IMR-90 (cell line): Measurements from ENCODE around the gene LLCFC1.

Experiments used
- BHLHE40 ChIP-seq: fragments of 150-350 bp; IDR thresholded peaks from 2 replicates; pipeline ENCODE4 v1.6.1; 2016; ENCODE audit warnings: mild to moderate bottlenecking, low read depth, low read length
- NFE2L2 ChIP-seq: fragments of 150-350 bp; IDR thresholded peaks from 2 replicates; pipeline ENCODE4 v1.6.1; 2016; ENCODE audit warnings: low read depth, mild to moderate bottlenecking, low read length
- POLR2A ChIP-seq: IDR thresholded peaks from 2 replicates; pipeline ENCODE4 v1.6.1; 2012; ENCODE audit warnings: mild to moderate bottlenecking, low read depth, low read length
- TF ChIP-seq, protein P1 (sequence below): conservative IDR thresholded peaks from 2 replicates; pipeline ENCODE4 v1.5.1; 2012; ENCODE audit warnings: mild to moderate bottlenecking, low read depth, low read length, improper control_type of control experiment

- TF ChIP-seq, protein P1, sequence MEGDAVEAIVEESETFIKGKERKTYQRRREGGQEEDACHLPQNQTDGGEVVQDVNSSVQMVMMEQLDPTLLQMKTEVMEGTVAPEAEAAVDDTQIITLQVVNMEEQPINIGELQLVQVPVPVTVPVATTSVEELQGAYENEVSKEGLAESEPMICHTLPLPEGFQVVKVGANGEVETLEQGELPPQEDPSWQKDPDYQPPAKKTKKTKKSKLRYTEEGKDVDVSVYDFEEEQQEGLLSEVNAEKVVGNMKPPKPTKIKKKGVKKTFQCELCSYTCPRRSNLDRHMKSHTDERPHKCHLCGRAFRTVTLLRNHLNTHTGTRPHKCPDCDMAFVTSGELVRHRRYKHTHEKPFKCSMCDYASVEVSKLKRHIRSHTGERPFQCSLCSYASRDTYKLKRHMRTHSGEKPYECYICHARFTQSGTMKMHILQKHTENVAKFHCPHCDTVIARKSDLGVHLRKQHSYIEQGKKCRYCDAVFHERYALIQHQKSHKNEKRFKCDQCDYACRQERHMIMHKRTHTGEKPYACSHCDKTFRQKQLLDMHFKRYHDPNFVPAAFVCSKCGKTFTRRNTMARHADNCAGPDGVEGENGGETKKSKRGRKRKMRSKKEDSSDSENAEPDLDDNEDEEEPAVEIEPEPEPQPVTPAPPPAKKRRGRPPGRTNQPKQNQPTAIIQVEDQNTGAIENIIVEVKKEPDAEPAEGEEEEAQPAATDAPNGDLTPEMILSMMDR: no peak
- TF ChIP-seq BHLHE40 (no peak), POLR2A (no peak), NFE2L2 (no peak)
These were observed 3.5 kb downstream of the LLCFC1 start for GRCh38 chr7:142942746-142943145.
